GM04503 (cell line): ENCODE results near the gene AP3B1.
"Not testable (repeated sequence)": the region's sequence is repeated elsewhere in the genome, so short reads cannot be mapped to it uniquely, and the experiment has no call there.

ENCODE experiments used
- DNase-seq: peaks from one replicate; pipeline ENCODE4 v3.0.0-alpha.2; 2012; ENCODE audit warnings: low read depth

Gene AP3B1

GRCh38 chr5:78133423-78133822 is 161.1 kb downstream of the AP3B1 start:
- no peak for DNase-seq

- no peak for DNase-seq
These were observed 162.0 kb downstream of the AP3B1 start for GRCh38 chr5:78132507-78132906.

DNA sequence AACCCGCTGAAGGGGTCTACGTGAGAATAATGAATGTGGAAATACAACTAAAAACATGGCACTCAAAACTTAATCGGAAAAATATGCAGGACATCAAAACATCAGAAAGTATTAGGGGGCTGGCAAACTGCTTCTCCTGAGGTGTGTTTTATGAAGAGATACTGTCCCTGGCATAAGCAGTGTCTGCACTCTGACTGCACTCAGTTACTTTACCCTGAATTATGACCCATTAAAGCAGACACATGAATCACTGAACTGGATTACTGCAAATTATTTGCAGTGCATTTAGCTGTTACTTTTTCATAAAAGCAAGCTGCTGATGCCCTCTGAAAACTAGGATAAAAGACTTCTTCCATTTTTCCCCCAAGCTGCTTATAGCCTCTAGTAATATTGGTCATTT is 164.9 kb downstream of the AP3B1 start:
- no peak for DNase-seq

DNA sequence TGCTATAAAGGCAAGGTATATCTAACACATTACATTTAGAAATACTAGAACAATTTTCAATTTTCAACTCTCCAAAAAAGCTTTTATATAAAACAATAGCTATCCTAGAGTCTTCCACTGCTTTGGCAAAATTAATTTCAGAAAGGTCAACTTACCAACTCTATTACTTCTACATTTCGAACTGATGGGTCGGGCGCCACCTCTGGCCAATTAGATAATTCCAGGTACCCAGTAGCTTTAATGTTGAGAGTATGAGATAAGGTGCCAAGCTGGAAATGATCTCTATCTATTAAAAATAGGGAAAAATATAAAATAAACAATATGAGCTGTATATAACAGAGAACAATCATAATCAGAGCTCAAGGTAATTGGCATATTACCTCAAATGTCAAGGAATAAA is 166.6 kb downstream of the AP3B1 start:
- no peak for DNase-seq

DNA sequence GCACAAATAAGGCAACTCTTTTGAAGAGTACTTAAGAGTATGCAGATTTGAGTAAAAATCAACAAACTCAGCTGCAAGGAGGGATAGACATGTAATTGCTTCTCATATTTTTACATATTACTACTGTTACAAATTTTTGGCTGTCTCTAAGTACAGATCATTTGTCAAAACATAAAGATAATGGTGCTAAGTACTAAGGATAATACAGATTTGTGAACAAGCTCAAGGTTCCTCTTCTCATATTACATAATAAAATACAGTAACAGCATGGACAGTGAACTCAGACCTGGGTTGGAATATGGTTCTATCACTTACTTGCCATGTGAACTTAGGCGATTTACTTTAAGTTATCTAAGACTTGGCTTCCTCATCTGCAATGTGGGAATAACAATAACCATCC is 168.0 kb downstream of the AP3B1 start:
- DNase-seq: no peak

GRCh38 chr5:78116167-78116566 is 178.3 kb downstream of the AP3B1 start:
- no peak for DNase-seq

GRCh38 chr5:78113689-78114264 is 180.7 kb downstream of the AP3B1 start:
- no peak for DNase-seq

DNA sequence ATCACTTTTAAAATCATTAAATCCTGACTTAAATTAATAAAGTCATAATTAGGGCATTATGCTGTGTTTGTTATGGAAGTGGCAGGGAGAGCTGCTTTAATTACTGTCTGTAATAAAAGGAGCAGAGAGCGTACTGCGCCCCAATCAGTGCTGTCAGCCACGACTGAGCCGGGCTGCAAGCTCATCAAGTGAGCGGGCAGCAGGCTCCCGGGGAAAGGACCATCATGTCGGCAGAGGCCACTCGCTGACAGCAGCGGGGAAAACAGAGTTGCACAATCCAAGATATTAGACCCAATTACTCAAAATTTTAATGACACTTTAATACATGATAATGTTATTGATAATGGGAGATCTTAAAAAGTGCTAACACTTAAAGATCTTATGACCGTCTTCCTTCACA is 181.6 kb downstream of the AP3B1 start:
- DNase-seq: no peak

- DNase-seq: no peak
These were observed 184.6 kb downstream of the AP3B1 start for GRCh38 chr5:78109891-78110324.

- DNase-seq: no peak
These were observed 185.9 kb downstream of the AP3B1 start for GRCh38 chr5:78108564-78108963.

GRCh38 chr5:78103232-78103918 is 191.1 kb downstream of the AP3B1 start:
- DNase-seq: no peak

DNA sequence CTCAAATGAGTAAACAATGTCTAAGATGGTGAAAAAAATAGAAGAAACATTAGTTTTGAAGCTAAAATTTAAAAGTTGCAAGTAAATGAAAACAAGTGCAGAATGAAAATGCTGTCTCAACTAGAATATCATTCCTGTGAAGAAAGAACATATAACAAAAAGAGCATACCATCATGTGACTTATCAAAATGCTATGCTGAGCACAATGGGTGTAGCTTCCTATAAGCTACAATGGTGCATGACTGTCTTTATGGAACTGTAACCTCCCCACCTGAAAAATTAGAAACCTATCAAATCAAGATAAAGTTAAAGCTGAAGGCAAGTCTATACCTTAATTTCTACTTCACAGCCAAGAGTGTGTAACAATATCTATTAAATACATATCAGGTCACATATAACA is 192.0 kb downstream of the AP3B1 start:
- no peak for DNase-seq

GRCh38 chr5:78095125-78095524 is 199.4 kb downstream of the AP3B1 start:
- no peak for DNase-seq

GRCh38 chr5:78090002-78090401 is 204.5 kb downstream of the AP3B1 start:
- DNase-seq: no peak

DNA sequence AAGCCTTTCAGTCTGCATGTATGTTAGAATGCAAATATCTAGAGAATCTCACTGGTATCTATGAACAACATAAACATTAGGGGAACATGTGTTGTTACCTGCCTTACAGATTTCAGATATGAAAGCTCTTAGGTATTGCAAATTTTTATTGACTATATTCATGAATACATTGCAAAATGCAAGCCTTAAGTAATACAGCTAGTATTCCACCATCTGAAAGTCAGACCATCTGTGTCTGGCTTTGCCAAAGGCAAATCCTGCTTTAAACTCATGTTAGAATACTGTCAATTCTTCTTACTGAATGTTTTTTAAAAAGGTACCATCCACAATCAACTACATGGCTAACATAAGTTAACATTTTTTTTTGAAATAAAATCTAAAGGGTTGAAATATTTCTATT is 215.6 kb downstream of the AP3B1 start:
- DNase-seq: no peak

DNA sequence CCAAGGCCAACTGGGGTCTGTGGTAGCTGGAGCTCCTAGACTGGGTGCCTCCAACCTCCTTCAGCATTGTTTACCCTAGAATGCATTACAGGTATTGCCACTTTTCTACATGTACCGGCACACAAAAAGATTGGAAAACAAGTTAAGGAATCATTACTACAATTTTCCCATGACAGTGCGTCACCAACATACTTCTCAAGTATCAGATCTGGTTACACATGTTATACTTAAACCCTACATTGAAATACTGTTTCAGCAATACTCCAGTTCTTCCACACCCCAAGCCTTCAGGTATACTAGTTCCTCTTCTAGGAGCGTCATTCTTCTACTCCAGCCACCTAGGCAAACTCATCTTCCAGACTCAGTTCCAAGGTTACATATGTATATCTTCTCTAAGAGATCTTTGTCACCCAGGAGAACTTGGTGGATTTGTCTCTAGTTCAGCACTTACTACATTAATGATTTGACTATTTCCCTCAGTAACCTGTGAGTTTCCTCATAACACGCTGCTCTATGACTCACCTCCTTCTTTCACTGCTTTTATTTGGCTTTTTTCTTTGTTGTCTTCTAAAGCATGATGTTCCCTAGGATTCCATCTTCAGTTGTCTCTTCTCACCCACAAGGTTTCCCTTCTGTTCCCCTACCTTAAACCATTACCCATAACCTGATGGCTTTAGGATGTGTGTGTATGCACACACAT is 217.0 kb downstream of the AP3B1 start:
- DNase-seq: no peak

- no peak for DNase-seq
These were observed 218.1 kb downstream of the AP3B1 start for GRCh38 chr5:78076351-78076750.

GRCh38 chr5:78075301-78075700 is 219.2 kb downstream of the AP3B1 start:
- no peak for DNase-seq

- not testable (repeated sequence) for DNase-seq
These were observed 223.8 kb downstream of the AP3B1 start for GRCh38 chr5:78070691-78071090.

- DNase-seq: not testable (repeated sequence)
These were observed 226.9 kb downstream of the AP3B1 start for GRCh38 chr5:78067581-78067980.

DNA sequence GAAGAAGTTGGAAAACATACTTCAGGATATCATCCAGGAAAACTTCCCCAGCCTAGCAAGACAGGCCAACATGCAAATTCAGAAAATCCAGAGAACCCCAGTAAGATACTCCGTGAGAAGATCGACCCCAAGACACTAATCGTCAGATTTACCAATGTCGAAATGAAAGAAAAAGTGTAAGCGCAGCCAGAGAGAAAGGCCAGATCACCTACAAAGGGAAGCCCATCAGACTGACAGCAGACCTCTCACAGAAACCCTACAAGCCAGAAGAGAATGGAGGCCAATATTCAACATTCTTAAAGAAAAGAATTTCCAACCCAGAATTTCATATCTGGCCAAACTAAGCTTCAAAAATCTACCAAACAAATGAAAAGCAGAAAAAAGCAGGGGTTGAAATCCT is 227.8 kb downstream of the AP3B1 start:
- not testable (repeated sequence) for DNase-seq

GRCh38 chr5:78065663-78066062 is 228.8 kb downstream of the AP3B1 start:
- no peak for DNase-seq

DNA sequence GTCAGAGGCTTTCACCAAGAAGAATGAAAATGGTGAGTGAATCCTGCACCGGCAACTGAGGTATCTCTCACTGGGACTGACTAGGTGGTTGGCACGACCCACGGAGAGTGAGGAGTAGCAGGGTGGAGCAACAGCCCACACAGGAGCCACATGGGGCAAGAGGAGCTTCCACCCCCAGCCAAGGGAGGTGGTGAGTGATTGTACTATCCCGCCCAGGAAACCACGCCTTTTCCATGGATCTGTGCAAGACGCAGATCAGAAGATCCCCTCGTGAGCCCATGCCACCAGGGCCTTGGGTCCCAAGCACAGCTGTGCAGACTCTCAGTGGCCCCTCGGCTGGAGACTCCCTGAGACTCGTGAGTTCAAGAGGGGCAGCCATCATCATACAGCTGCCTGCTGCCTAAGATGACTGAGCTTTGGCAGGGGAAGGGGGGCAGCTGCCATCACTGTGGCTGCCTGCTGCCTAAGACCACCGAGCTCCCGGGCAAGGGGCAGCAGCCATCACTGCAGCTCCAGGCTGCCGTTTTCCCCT is 229.5 kb downstream of the AP3B1 start:
- no peak for DNase-seq
